Activated CD4-positive, alpha-beta T cell treated with anti-CD3 and anti-CD28 coated beads, Interleukin-2, amount 10 ng/mL, durations not matched to agents 7 days and 5 days (primary cell): Measurements from ENCODE around the gene ADPRH. TPM values are rescaled to one million over a fixed set of nuclear protein-coding genes. Genes with fewer than 3 reads are reported as not detected.

Experiments
- CTCF ChIA-PET: fragments of 350-600 bp; sonication (Branson Sonifier 250); formaldehyde crosslinking; loops from one replicate; lab custom pipeline; 2021; ENCODE audit warnings: antibody characterized with exemption; lab: Charles Lee
- POLR2A ChIA-PET: fragments of 350-600 bp; sonication (Branson Sonifier 250); formaldehyde crosslinking; loops from one replicate; lab custom pipeline; 2021; ENCODE audit warnings: antibody characterized with exemption; lab: Charles Lee
- DNase-seq: peaks from one replicate; pipeline ENCODE4 v3.0.0-alpha.2; 2020
- H3K27ac Mint-ChIP-seq: one replicate; pipeline ENCODE4 v1.8.0; 2021; ENCODE audit warnings: mild to moderate bottlenecking, moderate library complexity, mixed read lengths
- H3K27me3 Mint-ChIP-seq: one replicate; pipeline ENCODE4 v1.8.0; 2021; ENCODE audit warnings: mixed read lengths
- H3K36me3 Mint-ChIP-seq: one replicate; pipeline ENCODE4 v1.8.0; 2021; ENCODE audit warnings: low read depth, mixed read lengths
- H3K4me1 Mint-ChIP-seq: one replicate; pipeline ENCODE4 v1.8.0; 2021; ENCODE audit warnings: mixed read lengths
- H3K4me3 Mint-ChIP-seq: one replicate; pipeline ENCODE4 v1.8.0; 2021; ENCODE audit warnings: mild to moderate bottlenecking, moderate library complexity, mixed read lengths
- H3K9me3 Mint-ChIP-seq: one replicate; pipeline ENCODE4 v1.8.0; 2021; ENCODE audit warnings: mixed read lengths
- total RNA-seq, 2 experiments: library from RNA; stranded (reverse); gene quantifications; one replicate each; pipeline ENCODE4 v1.2.3, GENCODE V29; 2021

Gene ADPRH
- total RNA-seq, 2 experiments from 2014 or later: 1.4 to 1.8 TPM

DNA sequence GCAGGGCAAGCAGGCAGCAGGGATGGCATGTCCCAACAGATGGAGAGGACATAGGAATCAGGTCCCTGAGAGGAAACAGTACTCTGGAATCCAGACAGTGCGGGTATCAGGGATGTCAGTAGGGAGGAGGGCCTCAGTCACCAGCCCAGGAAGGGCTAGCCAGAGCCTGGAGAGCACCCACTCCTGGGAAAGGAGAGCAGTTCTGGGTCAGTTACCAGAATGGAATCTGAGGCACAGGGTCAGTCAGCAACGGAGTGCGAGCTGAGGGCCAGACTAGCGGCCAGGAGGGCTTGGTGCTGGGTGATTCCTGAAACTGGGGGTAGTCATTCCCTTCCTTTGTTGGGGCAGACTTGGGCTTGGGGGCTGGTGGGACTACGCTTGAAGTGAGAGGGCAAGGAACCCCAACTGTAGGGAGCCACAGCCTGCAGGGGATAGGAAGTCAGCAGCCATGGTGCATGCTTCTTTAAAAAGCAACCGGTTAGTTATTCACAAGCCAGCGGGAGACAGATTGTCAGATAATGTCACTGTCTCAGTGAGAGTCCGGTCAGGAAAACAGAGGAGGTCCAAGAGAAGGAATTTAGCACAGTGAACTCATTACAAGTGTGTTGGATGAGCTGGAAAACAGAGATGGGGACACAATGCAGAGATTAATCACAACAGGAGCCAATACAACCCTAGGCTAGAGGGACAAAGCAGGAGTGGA lies 46.3 kb downstream of the ADPRH start:
- no peak for DNase-seq
- Mint-ChIP-seq H3K4me1 (peaks cover 12% of the 10 kb centered on the region), H3K9me3 (no peaks in the 10 kb centered on the region), H3K4me3 (no peak overlapping the region), H3K27me3 (peaks cover 7% of the 10 kb centered on the region), H3K36me3 (no peaks in the 10 kb centered on the region), H3K27ac (no peak overlapping the region)
- ChIA-PET CTCF (interaction anchor here (3.1 kb wide), 1 partner anchor 23 kb away, joined by 17 read pairs; no protein-coding TSS in a partner anchor), POLR2A (no interaction called here)

DNA sequence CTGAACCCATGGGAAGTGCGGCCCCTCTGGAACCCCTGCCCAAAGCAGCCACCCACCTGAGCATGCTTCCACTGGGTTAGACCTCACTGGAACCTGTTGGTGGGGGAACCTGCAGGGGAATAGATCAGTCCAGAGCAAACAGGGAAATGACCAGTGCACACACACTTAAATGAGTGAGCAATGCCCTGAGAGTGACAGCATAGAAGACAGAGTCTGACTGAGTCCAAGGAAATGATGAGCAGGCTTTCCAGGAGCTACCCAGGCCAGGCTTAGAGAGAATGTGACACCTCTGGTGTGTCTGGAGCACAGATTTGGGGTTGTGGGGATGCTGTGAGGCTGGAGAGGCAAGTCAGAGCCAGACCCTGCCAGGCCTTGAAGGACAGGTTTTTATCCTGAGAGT lies 46.9 kb downstream of the ADPRH start:
- DNase-seq: no peak
- ChIA-PET CTCF (interaction anchor here (0.9 to 3.1 kb wide), 3 partner anchors 10 to 23 kb away, joined by 4 to 17 read pairs (median 5); no protein-coding TSS in a partner anchor), POLR2A (no interaction called here)
- Mint-ChIP-seq H3K27me3 (peaks cover 7% of the 10 kb centered on the region), H3K9me3 (no peaks in the 10 kb centered on the region), H3K4me1 (peaks cover 12% of the 10 kb centered on the region), H3K27ac (no peak overlapping the region), H3K36me3 (no peaks in the 10 kb centered on the region), H3K4me3 (no peak overlapping the region)

DNA sequence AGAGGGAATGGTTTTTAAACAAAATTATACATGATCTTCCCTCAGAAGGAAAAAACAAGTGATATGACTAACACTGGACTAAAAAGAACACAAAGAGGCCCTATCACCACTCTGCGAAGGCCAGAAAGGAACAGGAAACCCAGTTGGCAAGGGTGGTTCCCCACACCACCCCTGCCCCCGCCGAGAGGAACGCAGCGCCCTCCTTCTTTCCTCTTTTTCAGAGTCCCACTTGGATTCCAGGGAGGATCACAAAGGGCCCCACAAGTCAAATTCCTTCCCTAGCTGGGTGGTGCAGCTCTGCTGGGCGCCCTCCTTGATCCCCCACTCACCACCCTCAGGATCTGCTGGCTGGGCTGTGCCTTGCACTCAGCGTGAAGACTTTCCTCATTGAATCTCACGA lies 48.2 kb downstream of the ADPRH start:
- no peaks in the 10 kb centered on the region for H3K9me3 Mint-ChIP-seq
- ChIA-PET POLR2A (no interaction called here), CTCF (interaction anchor here (0.7 to 3.1 kb wide), 3 partner anchors 10 to 70 kb away, joined by 3 to 17 read pairs (median 5); no protein-coding TSS in a partner anchor)
- H3K27ac Mint-ChIP-seq: no peak overlapping the region
- H3K4me3 Mint-ChIP-seq: no peak overlapping the region
- H3K4me1 Mint-ChIP-seq: peaks cover 12% of the 10 kb centered on the region
- peaks cover 7% of the 10 kb centered on the region for H3K27me3 Mint-ChIP-seq
- H3K36me3 Mint-ChIP-seq: no peaks in the 10 kb centered on the region
- no peak for DNase-seq

DNA sequence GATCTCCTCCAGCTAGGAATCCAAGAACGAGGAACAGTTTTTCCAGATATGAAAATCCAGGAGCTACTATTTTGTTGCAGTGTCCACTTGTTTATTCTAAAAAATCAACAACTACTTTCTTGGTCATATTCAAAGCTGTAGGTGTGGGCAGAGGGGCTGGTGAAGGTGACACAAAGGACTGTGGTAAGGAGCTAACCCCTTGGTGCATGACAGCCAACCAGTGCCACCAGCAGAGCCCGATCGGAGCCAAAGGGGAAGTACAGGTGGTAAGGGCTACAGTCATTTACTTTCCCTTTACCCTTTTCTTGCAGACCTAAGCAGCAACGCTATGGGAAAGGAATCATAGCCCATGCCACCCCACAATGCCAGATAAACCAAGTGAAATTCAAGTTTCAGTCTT lies 49.1 kb downstream of the ADPRH start:
- Mint-ChIP-seq H3K4me3 (no peak overlapping the region), H3K4me1 (peaks cover 12% of the 10 kb centered on the region), H3K27me3 (peaks cover 7% of the 10 kb centered on the region), H3K27ac (no peak overlapping the region), H3K36me3 (no peaks in the 10 kb centered on the region), H3K9me3 (no peaks in the 10 kb centered on the region)
- POLR2A ChIA-PET: no interaction called here
- no peak for DNase-seq
- CTCF ChIA-PET: interaction anchor here (0.9 to 3.1 kb wide), 2 partner anchors 12 to 26 kb away, joined by 4 to 17 read pairs; no protein-coding TSS in a partner anchor

DNA sequence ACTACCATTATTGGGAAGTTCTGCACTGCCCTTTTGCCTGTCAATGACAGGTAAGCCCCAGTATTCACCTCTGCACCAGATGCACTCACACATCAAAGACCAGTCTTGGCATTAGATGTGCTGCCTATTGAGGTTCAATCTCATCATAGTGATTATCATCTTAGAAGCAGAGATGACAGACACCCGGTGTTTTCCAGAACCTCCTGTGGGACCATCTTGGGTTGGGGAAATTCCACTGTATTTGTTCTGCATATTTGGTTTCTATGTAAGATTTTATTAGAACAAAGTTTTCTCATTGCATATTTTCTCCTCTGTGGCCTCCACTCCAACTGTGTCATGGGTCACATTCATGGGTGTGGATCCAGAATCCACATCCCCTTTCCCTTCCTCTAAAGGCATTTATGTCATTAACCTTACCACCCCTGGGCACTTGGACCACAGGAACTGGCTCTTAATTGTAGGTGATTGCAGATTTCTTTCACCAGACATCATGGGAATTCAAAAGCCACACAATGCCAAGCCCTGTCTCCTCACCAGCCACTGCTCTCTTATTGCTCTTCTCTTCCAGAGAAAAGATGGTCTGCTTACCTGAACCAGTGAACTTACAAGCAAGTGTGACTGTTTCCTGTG lies 49.6 kb downstream of the ADPRH start:
- CTCF ChIA-PET: interaction anchor here (0.7 to 3.1 kb wide), 4 partner anchors 12 to 74 kb away, joined by 3 to 17 read pairs (median 4); no protein-coding TSS in a partner anchor
- POLR2A ChIA-PET: no interaction called here
- H3K36me3 Mint-ChIP-seq: no peaks in the 10 kb centered on the region
- peaks cover 12% of the 10 kb centered on the region for H3K4me1 Mint-ChIP-seq
- H3K9me3 Mint-ChIP-seq: no peaks in the 10 kb centered on the region
- DNase-seq: no peak
- H3K4me3 Mint-ChIP-seq: no peak overlapping the region
- H3K27me3 Mint-ChIP-seq: peaks cover 7% of the 10 kb centered on the region
- H3K27ac Mint-ChIP-seq: no peak overlapping the region

DNA sequence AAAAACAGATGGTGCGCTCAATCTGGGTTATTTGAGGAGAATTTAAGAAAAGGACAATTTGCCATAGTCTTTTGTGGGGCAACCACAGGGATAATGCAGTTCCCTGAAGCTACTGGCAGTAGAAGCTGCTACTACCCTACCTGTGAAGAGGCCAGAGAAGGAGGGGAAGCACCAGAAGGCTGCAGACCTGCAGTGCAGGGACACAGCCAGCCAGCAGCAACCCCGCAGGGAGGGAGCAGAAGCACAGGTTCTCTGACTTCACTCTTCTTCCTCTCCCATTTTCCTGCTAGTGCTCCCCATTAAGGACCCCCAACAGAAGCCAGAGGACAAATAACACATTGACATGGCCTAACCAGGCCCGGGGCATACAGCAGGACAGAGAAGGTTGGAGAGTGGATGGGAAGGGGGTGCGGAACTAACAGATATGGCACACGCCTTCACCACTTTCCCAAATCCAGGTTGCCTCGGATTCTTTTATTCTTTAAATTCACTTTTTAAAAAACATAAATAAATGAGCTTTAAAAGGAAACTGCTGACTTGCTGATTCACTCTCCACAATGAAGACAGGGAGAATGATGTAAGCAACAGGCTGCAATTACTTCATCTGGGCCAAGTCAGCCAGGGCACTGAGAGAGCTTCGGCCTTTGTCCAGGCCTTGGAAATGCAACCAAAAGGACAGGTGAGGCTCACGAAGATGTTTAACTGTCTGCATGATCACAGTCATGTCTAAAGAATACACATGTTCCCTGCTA lies 51.0 kb downstream of the ADPRH start:
- Mint-ChIP-seq H3K9me3 (no peaks in the 10 kb centered on the region), H3K4me1 (peaks cover 12% of the 10 kb centered on the region), H3K27me3 (peaks cover 7% of the 10 kb centered on the region), H3K36me3 (no peaks in the 10 kb centered on the region), H3K27ac (no peak overlapping the region), H3K4me3 (no peak overlapping the region)
- ChIA-PET CTCF (no interaction called here), POLR2A (no interaction called here)
- no peak for DNase-seq

DNA sequence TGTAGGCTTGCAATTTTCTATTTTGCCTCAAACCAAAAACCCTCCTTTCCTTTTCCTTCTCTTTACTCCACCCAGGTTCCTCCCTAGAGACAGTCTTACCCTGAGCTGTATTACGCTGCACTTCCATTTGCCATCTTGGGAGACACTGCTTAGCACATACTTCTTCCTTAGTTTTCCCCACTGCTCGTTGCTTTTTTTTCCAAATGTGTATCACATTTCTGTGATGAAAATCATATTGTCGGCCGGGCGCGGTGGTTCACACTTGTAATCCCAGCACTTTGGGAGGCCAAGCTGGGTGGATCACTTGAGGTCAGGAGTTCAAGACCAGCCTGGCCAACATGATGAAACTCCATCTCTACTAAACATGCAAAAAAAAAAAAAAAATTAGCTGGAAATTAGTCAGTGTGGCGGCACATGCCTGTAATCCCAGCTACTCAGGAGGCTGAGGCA lies 51.6 kb downstream of the ADPRH start:
- DNase-seq: no peak
- Mint-ChIP-seq H3K27ac (no peak overlapping the region), H3K36me3 (no peaks in the 10 kb centered on the region), H3K4me3 (no peak overlapping the region), H3K27me3 (peaks cover 7% of the 10 kb centered on the region), H3K4me1 (peaks cover 12% of the 10 kb centered on the region), H3K9me3 (no peaks in the 10 kb centered on the region)
- ChIA-PET POLR2A (interaction anchor here (0.6 kb wide), 1 partner anchor 17 kb away, joined by 4 read pairs; no protein-coding TSS in a partner anchor), CTCF (interaction anchor here (0.6 to 0.7 kb wide), 2 partner anchors 44 to 52 kb away, joined by 3 to 4 read pairs; no protein-coding TSS in a partner anchor)

DNA sequence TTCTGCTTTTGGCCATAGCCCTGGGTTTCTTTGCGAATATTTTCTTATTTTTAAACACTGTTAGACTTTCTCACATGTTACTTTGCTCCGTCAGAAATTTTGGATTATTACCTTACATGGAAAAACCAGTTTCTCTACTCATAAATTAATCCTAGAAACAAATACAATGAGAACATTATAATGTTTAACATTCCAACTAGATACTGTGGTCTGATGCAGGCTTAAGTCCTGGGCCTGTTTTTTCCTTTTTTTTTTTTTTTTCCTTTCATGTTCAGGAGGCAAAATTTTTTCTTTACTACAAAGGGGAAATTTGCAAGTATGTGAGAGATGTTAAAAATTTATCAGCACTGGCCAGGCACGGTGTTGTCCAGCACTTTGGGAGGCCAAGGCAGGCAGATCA lies 52.2 kb downstream of the ADPRH start:
- DNase-seq: no peak
- Mint-ChIP-seq H3K27me3 (peaks cover 7% of the 10 kb centered on the region), H3K27ac (no peak overlapping the region), H3K4me3 (no peak overlapping the region), H3K9me3 (no peaks in the 10 kb centered on the region), H3K4me1 (peaks cover 11% of the 10 kb centered on the region), H3K36me3 (no peaks in the 10 kb centered on the region)
- ChIA-PET CTCF (interaction anchor here (0.6 to 0.7 kb wide), 2 partner anchors 44 to 53 kb away, joined by 3 to 4 read pairs; no protein-coding TSS in a partner anchor), POLR2A (interaction anchor here (0.6 kb wide), 1 partner anchor 16 kb away, joined by 4 read pairs; no protein-coding TSS in a partner anchor)

DNA sequence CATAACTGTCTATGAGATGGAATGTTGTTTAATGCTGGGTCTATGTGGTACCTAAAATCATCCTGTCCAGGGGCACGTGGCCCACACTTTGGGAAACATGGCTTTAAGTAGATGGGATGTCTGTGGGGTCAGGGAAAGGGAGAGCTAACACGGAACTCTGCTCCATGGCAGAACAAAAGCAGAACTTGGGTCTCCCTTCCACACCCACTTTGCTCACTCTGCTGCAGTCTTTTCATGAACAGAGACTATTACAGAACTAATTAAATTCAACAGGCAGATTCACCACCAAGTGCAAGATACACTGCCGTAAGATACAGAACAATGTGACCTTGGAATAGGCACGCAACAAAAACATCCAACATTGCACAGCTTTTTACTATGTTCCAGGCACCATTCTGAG lies 52.9 kb downstream of the ADPRH start:
- no peaks in the 10 kb centered on the region for H3K36me3 Mint-ChIP-seq
- peaks cover 7% of the 10 kb centered on the region for H3K27me3 Mint-ChIP-seq
- H3K4me1 Mint-ChIP-seq: peaks cover 12% of the 10 kb centered on the region
- H3K27ac Mint-ChIP-seq: no peak overlapping the region
- POLR2A ChIA-PET: no interaction called here
- DNase-seq: no peak
- H3K4me3 Mint-ChIP-seq: no peak overlapping the region
- no peaks in the 10 kb centered on the region for H3K9me3 Mint-ChIP-seq
- CTCF ChIA-PET: no interaction called here

DNA sequence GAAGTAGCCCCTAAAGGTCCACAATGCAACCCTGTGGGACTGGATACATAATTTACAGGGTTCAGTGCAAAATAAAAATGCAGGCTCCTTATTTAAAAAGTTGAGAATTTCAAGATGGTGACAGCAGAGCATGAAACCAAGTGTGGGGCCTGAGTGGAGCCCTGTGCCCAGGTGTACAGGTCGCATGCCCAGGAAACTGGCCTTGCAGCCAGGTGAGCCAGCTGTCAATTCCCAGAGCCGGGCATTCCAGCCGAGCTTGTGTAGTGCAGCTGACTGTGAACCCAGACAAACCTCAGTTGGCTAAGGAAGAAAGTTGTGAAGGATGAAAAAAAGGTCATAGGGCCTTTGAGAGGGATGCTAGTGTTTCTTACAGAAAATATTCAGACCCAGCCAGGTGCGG lies 53.5 kb downstream of the ADPRH start:
- Mint-ChIP-seq H3K36me3 (no peaks in the 10 kb centered on the region), H3K27me3 (peaks cover 7% of the 10 kb centered on the region), H3K27ac (no peak overlapping the region), H3K4me3 (no peak overlapping the region), H3K9me3 (no peaks in the 10 kb centered on the region), H3K4me1 (peaks cover 16% of the 10 kb centered on the region)
- ChIA-PET POLR2A (no interaction called here), CTCF (no interaction called here)
- no peak for DNase-seq

DNA sequence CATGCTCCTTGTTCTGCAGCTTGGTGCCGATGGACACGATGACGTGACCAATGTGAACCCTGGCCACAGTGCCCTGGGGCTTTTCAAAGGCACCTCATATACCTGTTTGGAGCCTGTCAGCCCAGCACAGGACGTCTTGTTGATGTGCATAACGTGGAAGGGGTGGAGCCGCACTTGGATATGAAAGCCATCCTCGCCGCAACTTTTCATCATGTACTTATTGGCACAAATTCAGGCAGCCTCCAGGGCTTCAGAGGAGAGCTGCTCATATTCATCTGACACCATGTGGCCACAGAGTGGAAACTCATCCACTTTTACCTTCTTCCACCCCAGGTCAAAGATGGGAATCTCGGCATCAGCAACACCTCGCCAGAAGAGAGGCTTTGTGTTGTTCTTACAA lies 56.4 kb downstream of the ADPRH start:
- no peak overlapping the region for H3K27ac Mint-ChIP-seq
- H3K4me3 Mint-ChIP-seq: no peak overlapping the region
- no peak for DNase-seq
- ChIA-PET CTCF (interaction anchor here (1.5 kb wide), 2 partner anchors 9 to 16 kb away, joined by 4 read pairs; no protein-coding TSS in a partner anchor), POLR2A (no interaction called here)
- H3K27me3 Mint-ChIP-seq: no peaks in the 10 kb centered on the region
- peaks cover 9% of the 10 kb centered on the region for H3K36me3 Mint-ChIP-seq
- H3K4me1 Mint-ChIP-seq: peaks cover 29% of the 10 kb centered on the region
- H3K9me3 Mint-ChIP-seq: peaks cover 7% of the 10 kb centered on the region

DNA sequence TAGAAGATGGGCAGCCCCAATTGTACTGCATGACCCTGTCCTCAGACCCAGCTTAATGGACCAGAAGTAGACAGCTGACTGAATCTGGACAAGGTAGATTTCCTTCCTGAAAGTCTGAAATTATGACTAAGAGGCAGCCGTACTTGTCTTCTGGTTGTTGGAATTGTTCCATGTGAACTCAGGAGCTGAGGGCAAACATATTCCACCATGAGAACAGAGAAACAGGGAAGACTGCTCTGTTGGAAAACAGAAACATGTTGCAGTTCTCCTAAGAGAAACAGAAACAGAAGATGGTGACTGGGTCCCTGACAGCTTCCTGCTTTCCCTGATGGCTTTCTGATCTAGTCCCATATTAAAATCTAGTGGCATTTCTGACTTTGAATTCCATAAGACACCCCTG lies 57.0 kb downstream of the ADPRH start:
- H3K36me3 Mint-ChIP-seq: peaks cover 12% of the 10 kb centered on the region
- H3K4me1 Mint-ChIP-seq: peaks cover 29% of the 10 kb centered on the region
- no peak overlapping the region for H3K4me3 Mint-ChIP-seq
- DNase-seq: no peak
- ChIA-PET POLR2A (no interaction called here), CTCF (interaction anchor here (1.5 kb wide), 2 partner anchors 10 to 16 kb away, joined by 4 read pairs; no protein-coding TSS in a partner anchor)
- H3K27ac Mint-ChIP-seq: no peak overlapping the region
- H3K9me3 Mint-ChIP-seq: peaks cover 7% of the 10 kb centered on the region
- H3K27me3 Mint-ChIP-seq: no peaks in the 10 kb centered on the region
